KMS-11 (cell line): Measurements from ENCODE around the gene SEMA4C.

Experiments used
- H2AFZ ChIP-seq: fragments of 200-600 bp; sonication (generic); 2 replicates; pipeline ENCODE4 v1.6.1; 2016; ENCODE audit warnings: antibody characterized with exemption, mixed run types, low read depth
- H3K27ac ChIP-seq: fragments of 200-600 bp; sonication (generic); 2 replicates; pipeline ENCODE4 v1.6.1; 2016; ENCODE audit warnings: mild to moderate bottlenecking, mixed run types
- H3K27me3 ChIP-seq: fragments of 200-600 bp; sonication (generic); 2 replicates; pipeline ENCODE4 v1.6.1; 2017; ENCODE audit warnings: mild to moderate bottlenecking, low read depth, mixed run types, moderate library complexity; ENCODE audit not compliant: insufficient read depth
- H3K36me3 ChIP-seq: fragments of 200-600 bp; sonication (generic); 2 replicates; pipeline ENCODE4 v1.6.1; 2017; ENCODE audit warnings: mild to moderate bottlenecking, mixed run types; ENCODE audit not compliant: insufficient read depth
- H3K4me1 ChIP-seq: fragments of 200-600 bp; sonication (generic); 2 replicates; pipeline ENCODE4 v1.6.1; 2016; ENCODE audit warnings: mild to moderate bottlenecking, low read depth, mixed run types; ENCODE audit not compliant: poor library complexity, severe bottlenecking
- H3K4me2 ChIP-seq: fragments of 200-600 bp; sonication (generic); 2 replicates; pipeline ENCODE4 v1.7.0; 2016; ENCODE audit warnings: mild to moderate bottlenecking, mixed run types
- H3K4me3 ChIP-seq: fragments of 200-600 bp; sonication (generic); IDR thresholded peaks from 2 replicates; pipeline ENCODE4 v1.6.1; 2017; ENCODE audit warnings: low read depth, low read length, mixed read lengths; ENCODE audit not compliant: insufficient read depth
- H3K79me2 ChIP-seq: fragments of 200-600 bp; sonication (generic); 2 replicates; pipeline ENCODE4 v1.6.1; 2016; ENCODE audit warnings: low read depth, mixed run types; ENCODE audit not compliant: insufficient read depth
- H3K9ac ChIP-seq: fragments of 200-600 bp; sonication (generic); 2 replicates; pipeline ENCODE4 v1.6.1; 2016; ENCODE audit warnings: mild to moderate bottlenecking, mixed run types
- H4K20me1 ChIP-seq: fragments of 200-600 bp; sonication (generic); 2 replicates; pipeline ENCODE4 v1.6.1; 2016; ENCODE audit warnings: mild to moderate bottlenecking, mixed run types; ENCODE audit not compliant: insufficient read depth
- CTCF ChIP-seq: fragments of 200-600 bp; sonication (generic); conservative IDR thresholded peaks from 2 replicates; pipeline ENCODE4 v1.6.1; 2017; ENCODE audit warnings: low read depth, mild to moderate bottlenecking, antibody characterized with exemption, low read length, moderate library complexity, mixed read lengths

SEMA4C gene

GRCh38 chr2:96857667-96858372 lies 12.1 kb downstream of the SEMA4C start, which contains the start of gene ANKRD39:
ANKRD39 (minus strand) TSS chr2:96858016; CDS start chr2:96857987, 29 bp downstream.
- H3K4me1 ChIP-seq: peaks cover 40% of the 10 kb centered on the region

GRCh38 chr2:96856776-96857666 lies 12.9 kb downstream of the SEMA4C start:
- Histone ChIP-seq H3K27ac (peak overlapping the region; percentile 99), H3K4me1 (peaks cover 48% of the 10 kb centered on the region), H3K36me3 (peaks cover 7% of the 10 kb centered on the region; the same call in 1 of the 2 replicates), H3K79me2 (peaks cover 56% of the 10 kb centered on the region), H2AFZ (peak overlapping the region; percentile 29), H3K4me3 (peak overlapping the region; percentile 19), H4K20me1 (peaks cover 8% of the 10 kb centered on the region; the same call in 1 of the 2 replicates), H3K9ac (peak overlapping the region; percentile 99), H3K4me2 (peak overlapping the region; percentile 75), H3K27me3 (no peaks in the 10 kb centered on the region)
- no peak for TF ChIP-seq CTCF

More at GRCh38 chr2:96857667-96858372, 12.1 kb downstream of the SEMA4C start, which contains the start of gene ANKRD39:
- H3K27me3 ChIP-seq: no peaks in the 10 kb centered on the region
- H2AFZ ChIP-seq: peak within 1 kb of the TSS; percentile 47
- TF ChIP-seq CTCF: peak; percentile 47
- H3K79me2 ChIP-seq: peaks cover 48% of the 10 kb centered on the region
- peak within 1 kb of the TSS; percentile 99 for H3K27ac ChIP-seq
- H3K4me2 ChIP-seq: peak within 1 kb of the TSS; percentile 75
- H3K9ac ChIP-seq: peak within 1 kb of the TSS; percentile 99
- H3K4me3 ChIP-seq: peak within 1 kb of the TSS; percentile 19
- peaks cover 7% of the 10 kb centered on the region; the same call in 1 of the 2 replicates for H3K36me3 ChIP-seq
- H4K20me1 ChIP-seq: peaks cover 8% of the 10 kb centered on the region; the same call in 1 of the 2 replicates

- TF ChIP-seq CTCF: no peak
- H3K79me2 ChIP-seq: peaks cover 82% of the 10 kb centered on the region
- H3K4me3 ChIP-seq: no peak overlapping the region
- no peak overlapping the region for H3K4me2 ChIP-seq
- H2AFZ ChIP-seq: no peak overlapping the region
- H3K4me1 ChIP-seq: peaks cover 81% of the 10 kb centered on the region
- H3K36me3 ChIP-seq: peaks cover 16% of the 10 kb centered on the region; the same call in 1 of the 2 replicates
- no peak overlapping the region; the same call in 1 of the 2 replicates for H3K27ac ChIP-seq
- peaks cover 8% of the 10 kb centered on the region; the same call in 1 of the 2 replicates for H4K20me1 ChIP-seq
- H3K27me3 ChIP-seq: no peaks in the 10 kb centered on the region
- H3K9ac ChIP-seq: no peak overlapping the region
Measured at GRCh38 chr2:96853321-96853720, 16.6 kb downstream of the SEMA4C start.

- Histone ChIP-seq H3K36me3 (peaks cover 16% of the 10 kb centered on the region; the same call in 1 of the 2 replicates), H3K4me1 (peaks cover 87% of the 10 kb centered on the region), H4K20me1 (peaks cover 8% of the 10 kb centered on the region; the same call in 1 of the 2 replicates), H3K27me3 (no peaks in the 10 kb centered on the region), H3K27ac (no peak overlapping the region; the same call in 1 of the 2 replicates), H2AFZ (no peak overlapping the region), H3K4me2 (no peak overlapping the region), H3K4me3 (no peak overlapping the region), H3K79me2 (peaks cover 82% of the 10 kb centered on the region), H3K9ac (no peak overlapping the region)
- no peak for TF ChIP-seq CTCF
Measured at GRCh38 chr2:96852667-96853066, 17.2 kb downstream of the SEMA4C start.
